H1 (cell line): ENCODE measurements around the gene EPHA7. TPM values are rescaled to one million over a fixed set of nuclear protein-coding genes. Genes with fewer than 3 reads are reported as not detected.

Experiments used
- FOSL1 ChIP-seq: IDR thresholded peaks from 2 replicates; pipeline ENCODE4 v1.6.1; 2011; ENCODE audit warnings: mild to moderate bottlenecking, low read depth, low read length, moderate library complexity; ENCODE audit not compliant: insufficient read depth
- POLR2A ChIP-seq, 2 experiments: IDR thresholded peaks; 1 replicate in 1 of 2; 2 replicates in 1 of 2; pipeline ENCODE4 v1.6.1; 2011; ENCODE audit warnings: low read depth in 2 of 2, low read length in 2 of 2, mild to moderate bottlenecking in 2 of 2; ENCODE audit errors: control extremely low read depth in 1 of 2
- RBBP5 ChIP-seq: IDR thresholded peaks from 2 replicates; pipeline ENCODE4 v1.7.1; 2012; ENCODE audit warnings: low read depth, mild to moderate bottlenecking, inconsistent platforms, low read length, moderate library complexity, borderline replicate concordance
- RFX5 ChIP-seq: IDR thresholded peaks from 2 replicates; pipeline ENCODE4 v1.6.1; 2011; ENCODE audit warnings: low read depth, low read length, improper control_type of control experiment, borderline replicate concordance
- polyA plus RNA-seq, 7 experiments: library from polyadenylated mRNA; depleted of rRNA in 3 of 7; stranded (reverse) in 5 of 7; unstranded in 2 of 7; fragments of >200 nt in 5 of 7; fragments of 200-250 nt in 2 of 7; gene quantifications; 1 replicate in 5 of 7; 2 replicates in 1 of 7; 4 replicates in 1 of 7; pipeline versions ENCODE4 v1.2.1 to v1.2.3, GENCODE V29; 2011 to 2013; ENCODE audit warnings: missing spikeins in 2 of 7, mixed read lengths in 2 of 7
- total RNA-seq: library from RNA; stranded (reverse); fragmentation: NEBNext Ultra II Directional; extraction: Animal tissue kit (Norgen Biotek cat#: 25700); gene quantifications from 2 replicates; pipeline ENCODE4 v1.2.1, GENCODE V29; 2021
- TF ChIP-seq, protein P1 (sequence below): IDR thresholded peaks from 2 replicates; pipeline ENCODE4 v1.6.1; 2012; ENCODE audit warnings: low read length, inconsistent platforms

EPHA7 gene
- total and polyA plus RNA-seq, 2 of the 8 experiments (the other 6 are each of a cell fraction or from before 2014, with no cell fraction given), result 1.3 to 6.8 TPM

DNA sequence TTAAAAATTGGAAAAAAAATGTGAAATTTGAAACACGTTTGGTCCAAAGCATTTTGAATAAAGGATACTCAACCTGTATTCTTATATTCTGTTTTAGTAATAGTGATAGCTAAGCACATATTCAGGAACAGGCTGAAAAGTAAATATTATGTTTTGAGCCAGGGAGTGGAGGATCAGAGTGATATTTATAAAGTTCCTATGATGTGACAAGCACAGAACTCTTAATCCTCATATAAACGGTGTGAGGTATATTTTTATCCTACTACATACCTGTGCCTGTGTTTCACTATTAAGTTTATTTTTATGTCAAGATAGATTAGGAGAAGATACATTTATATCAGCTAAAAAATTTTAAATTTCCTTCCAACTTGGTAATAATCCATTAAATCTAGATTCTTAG is 225.5 kb downstream of the EPHA7 start (continued):
- TF ChIP-seq RFX5, result no peak
- no peak for TF ChIP-seq POLR2A (IDR thresholded peaks at IDR 0.05; ENCODE audit: control extremely low read depth in 1 of 2, low read depth in 2 of 2, low read length in 2 of 2)
- no peak for TF ChIP-seq RBBP5
- TF ChIP-seq FOSL1, result no peak
- TF ChIP-seq, protein P1, sequence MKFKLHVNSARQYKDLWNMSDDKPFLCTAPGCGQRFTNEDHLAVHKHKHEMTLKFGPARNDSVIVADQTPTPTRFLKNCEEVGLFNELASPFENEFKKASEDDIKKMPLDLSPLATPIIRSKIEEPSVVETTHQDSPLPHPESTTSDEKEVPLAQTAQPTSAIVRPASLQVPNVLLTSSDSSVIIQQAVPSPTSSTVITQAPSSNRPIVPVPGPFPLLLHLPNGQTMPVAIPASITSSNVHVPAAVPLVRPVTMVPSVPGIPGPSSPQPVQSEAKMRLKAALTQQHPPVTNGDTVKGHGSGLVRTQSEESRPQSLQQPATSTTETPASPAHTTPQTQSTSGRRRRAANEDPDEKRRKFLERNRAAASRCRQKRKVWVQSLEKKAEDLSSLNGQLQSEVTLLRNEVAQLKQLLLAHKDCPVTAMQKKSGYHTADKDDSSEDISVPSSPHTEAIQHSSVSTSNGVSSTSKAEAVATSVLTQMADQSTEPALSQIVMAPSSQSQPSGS, result no peak
